Nephron progenitor cell (in vitro differentiated cells): ENCODE results near the gene MRPL9.
"Not testable (repeated sequence)": the region's sequence is repeated elsewhere in the genome, so short reads cannot be mapped to it uniquely, and the experiment has no call there.

Source experiments
- DNase-seq: peaks from one replicate; pipeline ENCODE4 v3.0.0; 2021
- H3K27ac Mint-ChIP-seq: 2 replicates; pipeline ENCODE4 v1.8.0; 2021; ENCODE audit warnings: mild to moderate bottlenecking, moderate library complexity, mixed read lengths
- H3K27me3 Mint-ChIP-seq: 2 replicates; pipeline ENCODE4 v1.8.0; 2021; ENCODE audit warnings: mild to moderate bottlenecking, low read depth, mixed read lengths; ENCODE audit not compliant: poor library complexity
- H3K36me3 Mint-ChIP-seq: 2 replicates; pipeline ENCODE4 v1.8.0; 2021; ENCODE audit warnings: low read depth, mixed read lengths
- H3K4me1 Mint-ChIP-seq: 2 replicates; pipeline ENCODE4 v1.8.0; 2021; ENCODE audit warnings: mixed read lengths
- H3K4me3 Mint-ChIP-seq: 2 replicates; pipeline ENCODE4 v1.8.0; 2021; ENCODE audit warnings: mild to moderate bottlenecking, moderate library complexity, mixed read lengths
- H3K9me3 Mint-ChIP-seq: 2 replicates; pipeline ENCODE4 v1.8.0; 2021; ENCODE audit warnings: mild to moderate bottlenecking, moderate library complexity, mixed read lengths
- TF ChIP-seq, protein P1 (sequence below): fragments of 200-600 bp; sonication (generic); IDR thresholded peaks from 2 replicates; pipeline ENCODE4 v1.5.0; 2021; ENCODE audit warnings: antibody characterized with exemption

The MRPL9 gene

DNA sequence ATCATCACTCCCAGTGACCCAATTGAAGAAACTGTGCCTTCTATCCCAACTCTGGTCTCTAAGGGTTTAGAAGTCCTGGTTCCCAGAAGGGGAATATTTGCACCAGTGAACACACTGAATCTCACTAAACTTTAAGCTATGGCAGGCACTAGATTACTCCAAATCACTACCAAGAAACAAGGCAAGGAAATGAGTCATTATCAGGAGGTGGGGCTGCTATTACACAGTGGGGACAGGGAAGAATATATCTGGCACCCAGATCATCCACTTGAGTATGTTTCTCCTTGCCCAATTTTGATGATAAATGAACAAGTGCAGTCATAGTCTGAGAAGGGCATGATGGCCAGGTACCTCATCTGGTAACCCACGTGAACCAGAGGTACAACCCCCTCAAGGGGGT, 7.0 kb downstream of the MRPL9 start:
- no peak overlapping the region for H3K4me3 Mint-ChIP-seq
- no peaks in the 10 kb centered on the region for H3K9me3 Mint-ChIP-seq
- TF ChIP-seq, protein P1, sequence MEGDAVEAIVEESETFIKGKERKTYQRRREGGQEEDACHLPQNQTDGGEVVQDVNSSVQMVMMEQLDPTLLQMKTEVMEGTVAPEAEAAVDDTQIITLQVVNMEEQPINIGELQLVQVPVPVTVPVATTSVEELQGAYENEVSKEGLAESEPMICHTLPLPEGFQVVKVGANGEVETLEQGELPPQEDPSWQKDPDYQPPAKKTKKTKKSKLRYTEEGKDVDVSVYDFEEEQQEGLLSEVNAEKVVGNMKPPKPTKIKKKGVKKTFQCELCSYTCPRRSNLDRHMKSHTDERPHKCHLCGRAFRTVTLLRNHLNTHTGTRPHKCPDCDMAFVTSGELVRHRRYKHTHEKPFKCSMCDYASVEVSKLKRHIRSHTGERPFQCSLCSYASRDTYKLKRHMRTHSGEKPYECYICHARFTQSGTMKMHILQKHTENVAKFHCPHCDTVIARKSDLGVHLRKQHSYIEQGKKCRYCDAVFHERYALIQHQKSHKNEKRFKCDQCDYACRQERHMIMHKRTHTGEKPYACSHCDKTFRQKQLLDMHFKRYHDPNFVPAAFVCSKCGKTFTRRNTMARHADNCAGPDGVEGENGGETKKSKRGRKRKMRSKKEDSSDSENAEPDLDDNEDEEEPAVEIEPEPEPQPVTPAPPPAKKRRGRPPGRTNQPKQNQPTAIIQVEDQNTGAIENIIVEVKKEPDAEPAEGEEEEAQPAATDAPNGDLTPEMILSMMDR, result no peak
- H3K27me3 Mint-ChIP-seq, result peaks cover 13% of the 10 kb centered on the region
- H3K27ac Mint-ChIP-seq, result no peak overlapping the region
- H3K4me1 Mint-ChIP-seq, result no peaks in the 10 kb centered on the region
- H3K36me3 Mint-ChIP-seq, result peaks cover 27% of the 10 kb centered on the region
- no peak for DNase-seq

DNA sequence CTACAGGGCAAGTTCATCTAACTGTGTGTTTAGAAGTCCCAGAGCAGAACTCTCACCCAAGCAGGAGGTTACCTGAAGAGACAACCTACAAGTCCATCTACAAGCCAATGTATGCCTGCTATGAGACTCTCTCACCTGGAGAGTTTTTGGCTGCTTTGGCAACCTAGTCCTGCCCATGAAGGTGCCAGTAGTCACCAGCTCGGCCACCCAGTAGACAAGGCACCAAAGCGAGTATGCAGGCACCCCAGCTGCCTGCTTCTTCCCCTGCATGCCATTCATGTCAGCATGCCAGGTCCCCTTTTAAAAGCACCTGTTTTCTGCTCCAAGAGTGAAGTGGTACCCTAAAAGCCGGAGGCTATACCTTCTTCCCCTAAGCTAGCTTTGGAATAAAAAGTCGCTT, 21.8 kb downstream of the MRPL9 start:
- no peaks in the 10 kb centered on the region for H3K36me3 Mint-ChIP-seq
- no peak overlapping the region for H3K4me3 Mint-ChIP-seq
- no peaks in the 10 kb centered on the region for H3K4me1 Mint-ChIP-seq
- H3K27me3 Mint-ChIP-seq, result peaks cover 60% of the 10 kb centered on the region
- no peak for DNase-seq
- H3K9me3 Mint-ChIP-seq, result peaks cover 19% of the 10 kb centered on the region
- TF ChIP-seq, protein P1, result no peak
- peak overlapping the region; percentile 37 for H3K27ac Mint-ChIP-seq

DNA sequence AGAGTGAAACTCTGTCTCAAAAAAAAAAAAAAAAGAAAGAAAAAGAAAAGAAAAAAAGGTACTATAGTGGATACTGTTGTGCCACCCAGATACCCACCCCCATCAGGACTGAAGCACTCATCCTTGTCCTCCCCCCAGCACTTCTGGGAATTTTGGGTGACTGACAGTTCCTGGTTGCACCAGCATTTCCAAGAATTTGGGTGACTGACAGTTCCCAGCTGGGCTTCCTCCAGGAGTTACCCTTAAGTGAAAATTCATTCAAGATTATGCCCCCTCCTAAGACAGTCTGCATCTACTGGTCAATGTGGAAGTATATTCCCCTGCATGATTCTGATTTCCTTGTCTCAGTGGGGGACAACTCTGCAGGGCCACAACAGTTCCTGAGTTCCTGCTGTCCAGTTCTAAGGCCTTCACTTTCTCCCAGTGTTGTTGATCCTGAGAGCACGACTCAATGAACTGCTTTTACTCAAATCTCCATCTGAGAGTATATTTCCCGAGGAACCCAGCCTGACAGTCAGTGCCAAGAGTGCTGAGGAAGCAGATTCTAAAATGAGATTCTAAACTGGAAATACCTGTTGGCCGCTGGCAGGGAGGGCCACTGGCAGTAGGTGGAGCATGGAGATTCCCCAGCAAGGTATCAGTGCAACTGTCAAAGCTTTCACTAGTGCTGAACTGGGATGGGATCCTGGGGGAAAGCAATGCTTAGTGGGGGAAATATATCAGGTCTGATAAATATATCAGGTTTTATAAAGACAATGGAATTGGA, 23.5 kb downstream of the MRPL9 start:
- TF ChIP-seq, protein P1, result no peak
- no peak overlapping the region for H3K4me3 Mint-ChIP-seq
- H3K36me3 Mint-ChIP-seq, result no peaks in the 10 kb centered on the region
- DNase-seq, result no peak
- H3K4me1 Mint-ChIP-seq, result no peaks in the 10 kb centered on the region
- H3K27ac Mint-ChIP-seq, result no peak overlapping the region
- H3K9me3 Mint-ChIP-seq, result peaks cover 21% of the 10 kb centered on the region
- H3K27me3 Mint-ChIP-seq, result peaks cover 46% of the 10 kb centered on the region

DNA sequence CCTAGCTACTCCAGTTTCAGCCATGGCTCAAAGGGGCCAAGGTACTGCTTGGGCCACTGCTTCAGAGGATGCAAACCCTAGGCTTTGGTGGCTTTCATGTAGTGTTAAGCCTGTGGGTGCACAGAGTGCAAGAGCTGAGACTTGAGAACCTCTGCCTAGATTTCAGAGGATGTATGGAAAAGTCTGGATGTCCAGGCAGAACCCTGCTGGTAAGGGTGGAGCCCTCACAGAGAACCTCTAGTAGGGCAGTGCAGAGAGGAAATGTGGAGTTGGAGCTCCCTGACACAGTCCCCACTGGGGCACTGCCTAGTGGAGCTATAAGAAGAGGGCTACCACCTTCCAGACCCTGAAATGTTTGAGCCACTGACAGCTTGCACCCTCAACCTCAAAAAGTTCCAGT, 25.8 kb downstream of the MRPL9 start:
- TF ChIP-seq, protein P1, result no peak
- Mint-ChIP-seq H3K27ac (no peak overlapping the region), H3K36me3 (no peaks in the 10 kb centered on the region), H3K27me3 (peaks cover 27% of the 10 kb centered on the region), H3K4me3 (no peak overlapping the region), H3K4me1 (no peaks in the 10 kb centered on the region), H3K9me3 (peaks cover 21% of the 10 kb centered on the region)
- no peak for DNase-seq

- H3K4me1 Mint-ChIP-seq, result no peaks in the 10 kb centered on the region
- no peak overlapping the region for H3K4me3 Mint-ChIP-seq
- peaks cover 21% of the 10 kb centered on the region for H3K9me3 Mint-ChIP-seq
- H3K27ac Mint-ChIP-seq, result no peak overlapping the region
- H3K36me3 Mint-ChIP-seq, result no peaks in the 10 kb centered on the region
- no peak for DNase-seq
- H3K27me3 Mint-ChIP-seq, result peaks cover 25% of the 10 kb centered on the region
- TF ChIP-seq, protein P1, result no peak
Measured at GRCh38 chr1:151737026-151737425, 26.3 kb downstream of the MRPL9 start.

DNA sequence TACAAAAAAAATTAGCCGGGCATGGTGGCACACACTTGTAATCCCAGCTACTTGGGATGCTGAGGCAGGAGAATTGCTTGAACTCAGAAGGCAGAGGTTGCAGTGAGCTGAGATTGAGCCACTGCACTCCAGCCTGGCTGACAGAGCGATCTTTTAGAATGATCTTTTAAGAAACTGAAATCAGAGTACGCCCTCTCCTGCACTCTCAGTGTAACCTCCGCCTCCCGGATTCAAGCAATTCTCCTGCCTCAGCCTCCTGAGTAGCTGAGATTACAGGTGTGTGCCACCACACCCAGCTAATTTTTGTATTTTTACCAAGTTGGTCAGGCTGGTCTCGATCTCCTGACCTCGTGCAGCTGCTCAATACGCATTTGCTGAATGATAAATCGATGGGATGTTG, 29.3 kb downstream of the MRPL9 start:
- H3K36me3 Mint-ChIP-seq, DNase-seq, H3K27me3 Mint-ChIP-seq, H3K4me3 Mint-ChIP-seq, H3K4me1 Mint-ChIP-seq, H3K27ac Mint-ChIP-seq: not testable (repeated sequence)
- H3K9me3 Mint-ChIP-seq, result peaks cover 21% of the 10 kb centered on the region
